GM12892 (cell line): ENCODE results near the gene MACROD2.

Experiments
- DNase-seq: peaks from one replicate; pipeline ENCODE4 v3.0.0; 2011; ENCODE audit not compliant: insufficient read length
- FAIRE-seq: peaks from 2 replicates; lab custom pipeline; 2011; peaks lifted over from hg19 to GRCh38; lab: Jason Lieb, UNC
- POLR2A ChIP-seq: IDR thresholded peaks from 2 replicates; pipeline ENCODE4 v1.6.1; 2011; ENCODE audit warnings: low read depth, low read length, control low read depth
- POLR2AphosphoS5 ChIP-seq: IDR thresholded peaks from 2 replicates; pipeline ENCODE4 v1.6.1; 2011; ENCODE audit warnings: low read depth, low read length, control low read depth
- TAF1 ChIP-seq: IDR thresholded peaks from 2 replicates; pipeline ENCODE4 v1.6.1; 2011; ENCODE audit warnings: low read depth, mild to moderate bottlenecking, control low read depth, low read length, borderline replicate concordance

The MACROD2 gene

DNA sequence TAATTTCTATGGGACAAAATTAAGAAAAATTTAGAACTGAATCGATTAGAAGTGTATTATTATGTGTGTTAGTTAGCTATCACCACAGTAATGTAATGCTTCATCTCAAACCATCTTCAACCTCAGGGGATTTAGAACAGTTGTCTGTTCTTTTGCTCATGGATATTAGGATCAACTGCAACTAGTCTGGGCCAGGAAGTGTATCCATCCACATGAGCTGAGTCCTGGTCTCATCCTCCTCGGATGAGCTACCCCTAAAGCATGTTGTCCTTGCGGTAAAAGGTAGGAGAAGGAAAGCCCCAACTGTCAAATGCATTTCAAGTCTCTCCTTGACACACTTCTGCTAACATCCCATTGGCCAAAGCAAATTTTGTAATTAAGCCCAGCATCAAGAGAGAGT, 2040.3 kb downstream of the MACROD2 start:
- TF ChIP-seq POLR2AphosphoS5 (no peak), POLR2A (no peak), TAF1 (no peak)
- FAIRE-seq = no peak

GRCh38 chr20:16036331-16036730, 2041.0 kb downstream of the MACROD2 start:
- FAIRE-seq (no peak), DNase-seq (no peak)
- TF ChIP-seq POLR2AphosphoS5 = no peak
- no peak for TF ChIP-seq POLR2A
- no peak for TF ChIP-seq TAF1

More for the DNA sequence above, 2040.3 kb downstream of the MACROD2 start:
- DNase-seq = no peak

DNA sequence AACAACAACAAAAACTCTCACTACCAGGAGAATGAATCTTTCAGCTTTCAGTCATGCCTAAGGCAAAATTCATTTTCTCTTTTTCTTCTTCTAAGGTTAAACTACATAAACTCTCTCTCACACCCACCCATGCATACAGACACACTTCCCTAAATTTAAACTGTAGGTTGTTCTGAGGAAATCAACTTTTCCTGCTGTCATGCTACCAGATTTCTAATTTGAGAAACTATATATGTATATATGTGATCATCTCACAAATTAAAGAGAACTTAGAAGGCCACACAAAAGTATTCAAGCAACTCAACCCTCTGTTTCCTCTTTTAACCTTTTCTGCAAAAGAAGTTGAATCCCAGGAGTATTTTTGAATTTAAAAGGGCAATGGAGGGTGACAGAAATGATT, 2045.4 kb downstream of the MACROD2 start:
- TF ChIP-seq TAF1 = no peak
- no peak for TF ChIP-seq POLR2AphosphoS5
- no peak for TF ChIP-seq POLR2A
- no peak for FAIRE-seq
- no peak for DNase-seq

DNA sequence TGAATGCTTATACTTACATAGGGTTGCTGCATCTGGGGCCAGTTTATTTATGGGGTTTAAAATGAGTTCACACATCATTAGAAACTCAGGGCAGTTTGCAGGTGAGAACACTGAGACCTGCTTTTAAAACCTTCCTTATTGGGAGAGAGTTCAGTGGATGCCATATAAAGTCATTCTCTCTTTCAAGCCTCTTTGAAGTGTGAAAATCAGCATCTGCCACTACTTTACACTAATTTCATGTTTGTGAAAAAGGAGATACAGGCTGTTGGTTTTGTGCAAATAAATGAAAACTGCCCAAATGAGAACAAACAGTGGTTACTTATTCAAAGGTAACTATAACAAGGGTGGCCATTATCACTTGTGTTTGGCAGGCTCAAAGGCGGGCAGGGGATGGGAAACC, 2047.4 kb downstream of the MACROD2 start:
- no peak for DNase-seq

GRCh38 chr20:16043931-16044330, 2048.6 kb downstream of the MACROD2 start:
- DNase-seq (no peak), FAIRE-seq (no peak)
- TF ChIP-seq POLR2AphosphoS5 (no peak), POLR2A (no peak), TAF1 (no peak)

More for the DNA sequence above, 2047.4 kb downstream of the MACROD2 start:
- TF ChIP-seq POLR2A (no peak), POLR2AphosphoS5 (no peak), TAF1 (no peak)
- FAIRE-seq = no peak

GRCh38 chr20:16048876-16049275, 2053.6 kb downstream of the MACROD2 start:
- TF ChIP-seq POLR2AphosphoS5 (no peak), POLR2A (no peak), TAF1 (no peak)
- DNase-seq (no peak), FAIRE-seq (no peak)

DNA sequence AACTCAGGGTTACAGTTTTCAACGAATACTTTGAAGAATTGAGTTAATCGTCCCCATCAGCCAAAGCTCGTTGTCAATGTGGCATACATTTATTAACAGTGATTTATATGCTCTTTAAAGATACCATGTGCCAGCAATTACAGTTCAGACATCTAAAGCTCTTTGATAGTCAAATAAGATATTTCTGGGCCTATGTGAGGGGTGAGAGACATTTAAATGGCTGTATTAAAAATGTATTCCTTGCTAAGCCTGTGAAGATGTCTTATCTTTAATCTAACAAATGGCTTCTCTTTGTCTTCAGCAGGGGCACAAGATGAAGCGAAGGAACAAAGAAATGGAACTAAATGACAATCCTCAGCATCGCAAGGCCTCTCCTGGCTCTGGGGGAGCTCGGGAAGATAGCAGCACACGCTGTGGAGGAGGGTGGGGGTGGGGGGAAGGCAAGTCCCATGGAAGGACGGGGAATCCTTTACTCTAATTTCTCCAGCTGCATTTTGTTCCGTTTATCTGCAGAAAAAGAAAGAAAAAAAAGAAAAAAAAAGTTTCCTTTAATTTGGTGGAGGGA, 2054.3 kb downstream of the MACROD2 start:
- no peak for FAIRE-seq
- DNase-seq = no peak
- TF ChIP-seq POLR2A (no peak), POLR2AphosphoS5 (no peak), TAF1 (no peak)

- no peak for FAIRE-seq
- DNase-seq = no peak
- TF ChIP-seq TAF1 (no peak), POLR2AphosphoS5 (no peak), POLR2A (no peak)
Measured at GRCh38 chr20:16050366-16050765, 2055.1 kb downstream of the MACROD2 start.

DNA sequence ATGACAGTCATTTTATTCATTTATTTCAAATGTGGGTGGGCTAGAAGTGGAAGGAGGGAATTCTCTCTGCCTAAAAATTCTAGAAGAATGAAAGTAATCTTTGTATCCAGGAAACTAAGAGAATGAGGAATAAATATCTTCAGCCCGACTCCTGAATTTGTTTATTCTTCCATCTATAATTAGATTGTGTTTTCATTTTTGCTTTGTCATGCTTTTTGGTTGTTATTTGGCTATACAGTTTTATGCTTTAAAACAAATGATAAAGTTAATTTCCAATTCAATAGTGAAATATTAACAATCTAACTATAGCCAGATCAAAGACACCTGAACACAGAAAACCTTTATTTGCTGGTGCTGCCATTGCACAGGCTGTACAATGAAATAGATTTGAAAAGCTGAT, 2056.7 kb downstream of the MACROD2 start:
- TF ChIP-seq POLR2A (no peak), TAF1 (no peak), POLR2AphosphoS5 (no peak)
- no peak for FAIRE-seq

DNA sequence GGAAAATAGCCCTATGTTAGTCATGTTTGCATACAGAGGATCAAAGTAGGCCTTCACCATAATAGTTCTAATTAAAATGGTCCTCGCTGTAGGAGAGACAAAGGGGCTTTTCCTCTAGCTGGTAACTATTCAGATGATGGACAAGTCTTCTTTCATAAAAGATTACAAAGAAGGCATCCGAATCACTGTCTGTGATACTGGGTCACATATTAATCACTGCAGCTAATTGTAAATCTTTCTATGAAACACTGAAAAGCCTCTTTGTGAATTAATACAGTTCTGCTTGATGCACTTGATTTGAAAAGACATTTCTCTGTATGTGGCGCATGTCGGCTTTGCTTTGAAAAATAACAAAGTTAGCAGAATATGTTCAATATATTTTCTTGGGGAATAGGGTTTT, 2057.1 kb downstream of the MACROD2 start:
- FAIRE-seq (no peak), DNase-seq (no peak)
- no peak for TF ChIP-seq POLR2A
- no peak for TF ChIP-seq TAF1
- TF ChIP-seq POLR2AphosphoS5 = no peak

More for the DNA sequence above, 2056.7 kb downstream of the MACROD2 start:
- no peak for DNase-seq

DNA sequence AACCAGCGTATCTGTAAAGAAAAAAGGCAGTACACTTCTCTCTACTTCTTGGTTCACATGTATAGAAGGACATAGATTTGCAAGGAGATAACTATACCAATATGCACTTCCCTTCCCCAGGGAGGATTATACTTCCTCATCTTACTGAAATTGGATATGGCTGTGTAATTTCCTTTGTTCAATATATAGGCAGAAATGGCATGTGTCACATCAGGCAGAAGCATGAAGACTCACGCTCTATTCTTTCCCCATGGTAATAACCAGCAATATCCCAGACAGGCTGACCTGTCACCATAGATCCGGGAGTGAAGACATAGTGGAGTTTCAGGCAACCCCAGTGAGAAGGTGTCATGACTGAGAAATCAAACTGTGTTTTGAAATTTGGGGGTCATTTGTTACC, 2059.7 kb downstream of the MACROD2 start:
- TF ChIP-seq POLR2AphosphoS5 (no peak), POLR2A (no peak), TAF1 (no peak)
- DNase-seq (no peak), FAIRE-seq (peak; percentile 46)

GRCh38 chr20:16057651-16058050, 2062.3 kb downstream of the MACROD2 start:
- TF ChIP-seq POLR2A (no peak), POLR2AphosphoS5 (no peak), TAF1 (no peak)
- FAIRE-seq (no peak), DNase-seq (no peak)

DNA sequence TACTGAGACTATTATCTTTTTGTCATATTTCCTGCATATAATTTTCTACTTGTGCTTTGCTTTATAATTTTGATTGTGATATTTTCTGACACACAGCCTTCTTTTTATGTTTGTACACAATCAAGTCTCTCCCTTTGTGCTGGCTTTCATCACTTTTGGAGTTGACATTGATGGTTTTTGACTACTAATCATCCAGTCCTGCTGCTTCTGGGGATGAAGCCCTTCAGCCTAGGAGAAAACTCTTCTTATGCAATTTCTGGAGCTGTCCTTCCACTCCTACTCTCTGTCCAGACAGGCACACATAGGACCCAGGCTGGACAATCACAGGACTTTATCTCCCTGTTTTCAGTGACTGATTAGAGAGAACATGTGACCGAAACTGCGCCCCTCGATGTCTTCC, 2063.0 kb downstream of the MACROD2 start:
- no peak for FAIRE-seq

More for the DNA sequence above, 2063.0 kb downstream of the MACROD2 start:
- no peak for DNase-seq
- TF ChIP-seq POLR2A (no peak), POLR2AphosphoS5 (no peak), TAF1 (no peak)
